ENCODE data around the gene RGS19. TPM values are rescaled to one million over a fixed set of nuclear protein-coding genes. Genes with fewer than 3 reads are reported as not detected.

The RGS19 gene
- total RNA-seq, 1 donor from 2014 or later: 53.4 TPM

GRCh38 chr20:64076061-64076997, 3.0 kb downstream of the RGS19 start:
- POLR2A ChIA-PET: interaction anchor here (0.6 to 8.1 kb wide), 6 partner anchors 10 to 448 kb away, joined by 4 to 77 read pairs (median 11); partner anchors contain the start of genes PRPF6, SAMD10 and TCEA2
- intact Hi-C loops (cut with micrococcal nuclease): loop anchor here (5.0 kb wide), 1 partner anchor 94 kb away; the partner anchor contains the start of gene PRPF6
- no peaks in the 10 kb centered on the region for H3K27me3 Mint-ChIP-seq
- TF ChIP-seq, protein P1, sequence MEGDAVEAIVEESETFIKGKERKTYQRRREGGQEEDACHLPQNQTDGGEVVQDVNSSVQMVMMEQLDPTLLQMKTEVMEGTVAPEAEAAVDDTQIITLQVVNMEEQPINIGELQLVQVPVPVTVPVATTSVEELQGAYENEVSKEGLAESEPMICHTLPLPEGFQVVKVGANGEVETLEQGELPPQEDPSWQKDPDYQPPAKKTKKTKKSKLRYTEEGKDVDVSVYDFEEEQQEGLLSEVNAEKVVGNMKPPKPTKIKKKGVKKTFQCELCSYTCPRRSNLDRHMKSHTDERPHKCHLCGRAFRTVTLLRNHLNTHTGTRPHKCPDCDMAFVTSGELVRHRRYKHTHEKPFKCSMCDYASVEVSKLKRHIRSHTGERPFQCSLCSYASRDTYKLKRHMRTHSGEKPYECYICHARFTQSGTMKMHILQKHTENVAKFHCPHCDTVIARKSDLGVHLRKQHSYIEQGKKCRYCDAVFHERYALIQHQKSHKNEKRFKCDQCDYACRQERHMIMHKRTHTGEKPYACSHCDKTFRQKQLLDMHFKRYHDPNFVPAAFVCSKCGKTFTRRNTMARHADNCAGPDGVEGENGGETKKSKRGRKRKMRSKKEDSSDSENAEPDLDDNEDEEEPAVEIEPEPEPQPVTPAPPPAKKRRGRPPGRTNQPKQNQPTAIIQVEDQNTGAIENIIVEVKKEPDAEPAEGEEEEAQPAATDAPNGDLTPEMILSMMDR (IDR thresholded peaks at IDR 0.05): no peak
- H3K4me3 Mint-ChIP-seq: peak overlapping the region; percentile 87
- CTCF ChIA-PET: interaction anchor here (2.8 kb wide), 1 partner anchor 37 kb away, joined by 13 read pairs; no protein-coding TSS in a partner anchor
- DNase-seq: no peak
- H3K9me3 Mint-ChIP-seq: no peaks in the 10 kb centered on the region
- ATAC-seq (ENCODE audit: low read depth): no peak
- H3K4me1 Mint-ChIP-seq: peaks cover 63% of the 10 kb centered on the region
- H3K27ac Mint-ChIP-seq: peak overlapping the region; percentile 89
- H3K36me3 Mint-ChIP-seq (ENCODE audit: low read depth): peaks cover 41% of the 10 kb centered on the region

DNA sequence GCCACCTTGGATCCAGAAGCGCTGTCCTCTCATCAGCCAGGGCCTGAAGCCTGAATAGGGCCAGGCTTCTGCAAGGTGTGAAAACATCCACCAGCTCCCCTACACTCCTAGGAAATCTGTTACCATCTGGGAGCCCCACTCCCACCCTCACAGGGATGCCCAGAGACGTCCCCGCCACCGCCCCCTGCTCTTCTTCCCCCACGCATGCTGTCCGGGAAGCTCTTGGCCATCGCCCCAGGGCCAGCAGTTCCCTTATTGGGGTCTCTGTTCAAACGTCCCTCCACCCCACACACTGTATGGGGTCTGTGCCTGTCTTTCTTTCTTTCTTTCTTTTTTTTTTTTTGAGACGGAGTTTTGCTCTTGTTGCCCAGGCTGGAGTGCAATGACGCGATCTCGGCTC, 3.8 kb downstream of the RGS19 start:
- H3K4me3 Mint-ChIP-seq: no peak overlapping the region
- peaks cover 41% of the 10 kb centered on the region for H3K36me3 Mint-ChIP-seq (ENCODE audit: low read depth)
- no peaks in the 10 kb centered on the region for H3K9me3 Mint-ChIP-seq
- no peak for ATAC-seq (ENCODE audit: low read depth)
- peaks cover 63% of the 10 kb centered on the region for H3K4me1 Mint-ChIP-seq
- DNase-seq: no peak
- no peak overlapping the region for H3K27ac Mint-ChIP-seq
- TF ChIP-seq, protein P1 (IDR thresholded peaks at IDR 0.05): no peak
- no peaks in the 10 kb centered on the region for H3K27me3 Mint-ChIP-seq
- ChIA-PET POLR2A (interaction anchor here (0.6 to 8.1 kb wide), 3 partner anchors 9 to 561 kb away, joined by 4 to 77 read pairs (median 6); no protein-coding TSS in a partner anchor), CTCF (interaction anchor here (0.8 kb wide), 1 partner anchor 36 kb away, joined by 3 read pairs; no protein-coding TSS in a partner anchor)
- intact Hi-C loops (cut with micrococcal nuclease): loop anchor here (5.0 kb wide), 1 partner anchor 93 kb away; the partner anchor contains the start of gene PRPF6

GRCh38 chr20:64074963-64075362, 4.4 kb downstream of the RGS19 start:
- no peak overlapping the region for H3K27ac Mint-ChIP-seq
- H3K4me3 Mint-ChIP-seq: no peak overlapping the region
- intact Hi-C loops (cut with micrococcal nuclease): loop anchor here (5.0 kb wide), 1 partner anchor 93 kb away; the partner anchor contains the start of gene PRPF6
- no peaks in the 10 kb centered on the region for H3K9me3 Mint-ChIP-seq
- DNase-seq: no peak
- ChIA-PET CTCF (interaction anchor here (0.8 kb wide), 1 partner anchor 35 kb away, joined by 3 read pairs; no protein-coding TSS in a partner anchor), POLR2A (interaction anchor here (0.6 to 8.1 kb wide), 3 partner anchors 9 to 560 kb away, joined by 3 to 77 read pairs (median 4); no protein-coding TSS in a partner anchor)
- ATAC-seq (ENCODE audit: low read depth): no peak
- H3K27me3 Mint-ChIP-seq: no peaks in the 10 kb centered on the region
- TF ChIP-seq, protein P1 (IDR thresholded peaks at IDR 0.05): no peak
- peaks cover 59% of the 10 kb centered on the region for H3K4me1 Mint-ChIP-seq
- peaks cover 41% of the 10 kb centered on the region for H3K36me3 Mint-ChIP-seq (ENCODE audit: low read depth)

DNA sequence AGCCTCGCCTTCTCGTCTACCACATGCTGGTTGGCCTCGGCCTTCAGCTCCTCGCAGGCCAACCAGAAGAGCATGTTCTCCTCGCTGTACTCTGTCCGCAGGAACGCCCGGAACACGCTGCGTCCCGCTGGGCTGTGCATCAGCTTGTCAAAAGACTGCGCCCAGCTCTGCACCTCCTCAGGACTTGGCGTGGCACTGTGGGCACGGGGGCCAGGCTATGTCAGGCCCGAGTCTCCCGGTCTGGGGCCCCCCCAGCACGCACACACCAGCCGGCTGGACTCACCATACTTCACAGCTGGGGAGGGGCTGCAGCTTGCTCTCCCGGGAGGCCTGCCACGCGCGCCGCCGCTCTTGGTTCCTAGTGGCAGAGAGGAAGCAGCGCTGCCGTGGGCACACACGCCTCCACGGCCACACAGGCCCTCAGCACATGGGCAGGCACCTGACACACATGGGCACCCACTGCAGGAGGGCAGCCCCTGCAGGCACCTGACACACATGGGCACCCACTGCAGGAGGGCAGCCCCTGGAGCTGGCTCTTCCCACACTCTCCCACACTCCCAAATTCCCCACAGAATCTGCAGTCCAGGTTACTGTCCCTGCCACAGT, 5.0 kb downstream of the RGS19 start:
- peaks cover 41% of the 10 kb centered on the region for H3K36me3 Mint-ChIP-seq (ENCODE audit: low read depth)
- ChIA-PET POLR2A (interaction anchor here (0.6 to 8.1 kb wide), 2 partner anchors 8 to 34 kb away, joined by 3 to 77 read pairs; no protein-coding TSS in a partner anchor), CTCF (no interaction called here)
- H3K4me3 Mint-ChIP-seq: no peak overlapping the region
- H3K27me3 Mint-ChIP-seq: no peaks in the 10 kb centered on the region
- peak overlapping the region; percentile 7 for H3K27ac Mint-ChIP-seq
- H3K4me1 Mint-ChIP-seq: peaks cover 64% of the 10 kb centered on the region
- intact Hi-C loops (cut with micrococcal nuclease): no loop called here
- H3K9me3 Mint-ChIP-seq: no peaks in the 10 kb centered on the region
- DNase-seq (no peak), ATAC-seq (ENCODE audit: low read depth) (no peak)
- TF ChIP-seq, protein P1 (IDR thresholded peaks at IDR 0.05): no peak
